Stimulated activated CD4-positive, alpha-beta T cell treated with anti-CD3 and anti-CD28 coated beads, Interleukin-1b, Interleukin-23, amount 100 ng/mL, for 4 hours (primary cell): ENCODE measurements around the gene SLC51B.
A peak's percentile ranks its signal among the peaks of the same experiment; 100 is the strongest.
"Not testable (repeated sequence)": the region's sequence is repeated elsewhere in the genome, so short reads cannot be mapped to it uniquely, and the experiment has no call there.

ENCODE experiments used
- DNase-seq, 2 donors: peaks; one replicate each; pipeline ENCODE4 v3.0.0-alpha.2; 2020; ENCODE audit warnings: low read depth in 2 of 2

SLC51B gene

GRCh38 chr15:65044724-65045481, at the start of gene SLC51B:
Gene SLC51B (plus strand): TSS chr15:65045387. CDS start chr15:65050005, 4,618 bp downstream.
- no peak for DNase-seq

DNA sequence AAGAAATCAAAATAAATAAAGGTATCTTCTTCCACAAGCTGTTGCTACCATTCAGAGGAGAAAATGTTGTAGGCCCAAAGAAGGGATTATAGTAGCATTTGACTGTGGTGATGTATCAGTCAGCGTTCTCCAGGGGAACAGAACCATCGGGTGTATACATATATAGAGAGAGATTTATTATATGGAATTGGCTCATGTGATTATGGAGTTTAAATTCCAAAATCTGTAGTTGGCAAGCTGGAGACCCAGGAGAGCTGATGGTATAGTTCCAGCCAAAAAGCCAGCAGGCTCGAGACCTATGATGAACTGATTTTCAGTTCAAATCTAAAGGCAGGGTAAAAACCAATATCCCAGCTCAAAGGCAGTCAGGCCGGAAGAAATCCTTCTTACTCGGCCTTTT, 48.1 kb upstream of the SLC51B start:
- DNase-seq = no peak

GRCh38 chr15:64997745-64998375, 47.3 kb upstream of the SLC51B start:
- DNase-seq = no peak

GRCh38 chr15:65004993-65005392, 40.2 kb upstream of the SLC51B start:
- DNase-seq = no peak

DNA sequence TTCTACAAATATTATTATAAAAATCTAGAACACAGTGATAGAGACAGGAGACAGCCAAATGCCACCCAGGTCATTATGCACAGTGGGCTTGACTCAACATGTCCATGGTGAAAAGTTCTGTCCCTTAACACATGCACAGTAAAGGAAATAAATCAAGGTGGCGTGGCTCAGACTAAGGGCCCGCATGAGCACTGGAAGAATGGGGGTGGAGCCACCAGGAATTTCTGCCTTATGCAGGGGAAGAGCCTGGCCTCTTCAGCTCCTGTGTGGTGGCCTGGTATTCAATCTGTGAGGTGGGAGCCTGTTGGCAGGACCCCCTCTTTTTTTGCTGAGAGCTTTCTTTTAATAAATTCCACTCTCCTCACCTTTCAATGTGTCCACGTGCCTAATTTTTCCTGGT, 38.3 kb upstream of the SLC51B start:
- DNase-seq = no peak

GRCh38 chr15:65008983-65009382, 36.2 kb upstream of the SLC51B start:
- DNase-seq = no peak

DNA sequence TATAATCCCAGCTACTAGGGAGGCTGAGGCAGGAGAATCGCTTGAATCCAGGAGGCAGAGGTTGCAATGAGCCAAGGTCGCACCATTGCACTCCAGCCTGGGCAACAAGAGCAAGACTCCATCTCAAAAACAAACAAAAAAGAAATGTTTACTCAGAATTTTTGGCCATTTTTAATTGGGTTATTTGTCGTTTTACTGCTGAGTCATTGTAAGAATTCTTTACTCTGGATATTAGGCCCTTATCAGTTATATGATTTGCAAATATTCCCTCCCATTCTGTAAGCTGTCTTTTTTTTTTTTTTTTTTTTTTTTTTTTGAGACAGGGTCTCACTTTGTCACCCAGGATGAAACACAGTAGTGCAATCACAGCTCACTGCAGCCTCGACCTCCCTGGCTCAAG, 34.0 kb upstream of the SLC51B start:
- DNase-seq = not testable (repeated sequence)

DNA sequence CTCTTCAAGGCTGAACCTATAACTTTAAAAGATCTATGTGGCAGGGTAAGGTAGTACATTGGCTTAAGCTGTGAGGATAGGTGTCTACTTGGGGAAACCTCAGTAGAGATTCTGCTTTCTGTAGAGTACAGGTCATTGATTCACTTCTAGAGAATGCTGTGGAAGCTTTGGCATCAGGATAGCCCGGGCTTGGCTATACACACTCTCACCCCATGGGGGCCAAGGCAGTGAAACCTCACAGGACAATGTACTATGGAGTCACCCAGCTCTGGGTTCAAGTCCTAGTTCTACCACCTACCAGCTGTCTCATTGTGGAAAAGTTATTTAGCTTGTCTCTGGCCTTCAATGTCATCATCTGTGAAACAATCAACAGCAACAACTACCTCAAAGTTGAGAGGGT, 24.8 kb upstream of the SLC51B start:
- no peak for DNase-seq

DNA sequence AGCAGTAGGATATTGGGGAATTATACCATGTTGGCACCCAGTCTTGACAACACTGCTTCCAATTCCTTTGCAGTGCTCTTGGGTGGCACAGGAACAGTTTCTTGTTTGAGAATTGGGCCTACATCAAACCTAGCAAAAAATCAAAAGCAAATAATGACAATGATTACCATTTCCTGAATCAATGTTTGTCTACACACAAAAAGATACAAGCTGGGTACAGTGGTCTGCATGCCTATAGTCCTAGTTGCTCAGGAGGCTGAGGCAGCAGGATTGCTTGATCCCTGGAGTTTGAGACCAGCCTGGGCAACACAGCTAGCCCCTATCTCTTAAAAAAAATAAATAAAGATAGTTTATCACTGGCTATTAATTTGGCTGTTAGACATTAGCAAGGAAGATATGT, 23.7 kb upstream of the SLC51B start:
- no peak for DNase-seq

DNA sequence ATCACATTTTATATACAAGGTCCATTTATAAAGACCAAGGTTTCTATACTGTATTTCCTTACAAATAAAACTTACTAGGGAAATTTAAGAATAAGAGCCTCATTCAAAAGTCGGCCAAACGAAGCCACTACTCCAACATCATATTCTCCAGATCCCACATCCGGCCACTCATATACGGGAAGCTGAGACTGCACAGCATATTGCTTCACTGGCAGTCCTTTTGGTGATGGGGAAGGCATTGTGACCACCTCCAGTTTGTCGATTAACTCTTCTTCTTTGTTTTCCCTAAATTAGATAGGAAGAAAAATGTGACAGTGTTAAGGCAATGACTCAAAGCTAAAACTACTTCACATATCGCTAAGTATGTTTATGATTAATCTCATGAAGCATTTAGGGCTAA, 18.4 kb upstream of the SLC51B start:
- DNase-seq = no peak

DNA sequence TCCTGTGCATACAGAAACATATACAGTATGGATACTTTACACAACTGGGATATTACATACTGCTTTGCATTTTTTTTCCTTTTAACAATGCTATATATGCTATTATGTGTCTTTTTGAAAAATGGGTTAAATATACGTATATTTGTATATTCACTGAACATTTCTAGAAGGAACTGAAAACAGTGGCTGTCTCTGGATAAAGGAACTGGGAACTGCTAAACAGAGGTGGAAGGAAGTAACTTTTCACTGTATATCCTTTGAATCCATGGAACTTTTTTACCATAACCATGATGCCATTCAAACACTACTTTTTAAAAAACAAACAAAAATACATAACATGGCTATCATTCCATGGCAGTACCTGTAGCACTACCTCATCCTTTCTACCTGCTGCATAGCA, 17.6 kb upstream of the SLC51B start:
- no peak for DNase-seq

GRCh38 chr15:65028338-65028737, 16.8 kb upstream of the SLC51B start:
- DNase-seq = no peak

GRCh38 chr15:65028921-65029735, 16.1 kb upstream of the SLC51B start, which contains the start of gene MTFMT:
Gene MTFMT (minus strand): TSS chr15:65029639. CDS start chr15:65029613, 26 bp downstream.
- peak; percentile 95 to 98 for DNase-seq

DNA sequence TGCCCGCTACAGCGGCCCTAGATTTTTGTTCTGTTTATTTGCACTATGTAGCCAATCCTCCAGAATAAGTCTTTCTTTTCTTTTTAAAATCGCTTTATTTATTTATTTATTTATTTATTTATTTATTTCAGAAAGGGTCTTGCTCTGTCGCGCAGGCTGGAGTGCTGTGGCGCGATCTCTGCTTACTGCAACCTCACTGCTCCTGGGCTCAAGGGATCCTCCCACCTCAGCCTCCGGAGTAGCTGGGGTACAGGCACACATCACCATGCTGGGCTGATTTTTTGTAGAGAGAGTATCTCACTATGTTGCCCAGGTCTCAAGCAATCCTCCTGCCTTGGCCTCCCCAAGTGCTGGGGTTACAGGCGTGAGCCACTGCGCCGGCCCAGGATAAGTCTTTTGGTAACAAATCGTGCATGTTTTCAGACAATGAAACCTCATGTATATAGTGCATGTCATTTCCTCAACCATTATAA, 15.4 kb upstream of the SLC51B start:
- DNase-seq = no peak

DNA sequence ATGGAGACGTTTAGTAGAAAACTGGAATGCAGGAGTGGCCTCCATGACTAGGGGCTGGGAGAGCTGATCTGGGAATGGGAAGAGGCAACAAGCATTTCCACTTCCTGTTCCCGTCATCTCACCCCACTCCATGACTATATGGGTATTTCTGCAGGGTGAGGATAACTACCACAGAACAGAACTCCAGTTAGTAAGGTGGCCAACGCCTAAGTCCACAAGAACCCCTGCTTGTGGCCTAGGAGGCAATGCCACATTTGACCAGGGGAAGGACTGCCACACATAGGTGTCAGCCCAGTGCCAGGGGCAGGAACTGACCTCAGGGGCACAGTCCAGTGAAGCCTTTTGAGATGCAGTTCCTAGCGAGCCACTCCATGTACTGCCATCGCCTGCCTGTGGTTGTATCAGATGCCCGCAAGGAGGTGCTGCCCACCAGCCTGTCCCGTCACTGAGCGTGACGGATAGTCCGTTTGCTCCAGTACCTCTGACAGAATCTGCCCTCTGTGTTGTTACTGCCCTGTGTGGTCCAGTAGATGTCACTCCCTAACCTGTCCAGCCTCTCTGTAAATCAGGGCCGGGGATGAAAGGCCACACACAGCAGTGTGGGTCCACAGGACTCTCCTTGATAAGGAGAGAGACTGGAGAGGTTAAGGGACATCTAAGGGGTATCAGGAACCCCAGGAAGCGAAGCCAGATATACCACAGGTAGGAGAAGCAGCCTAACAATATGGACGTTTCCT, 12.2 kb upstream of the SLC51B start:
- DNase-seq = peak; percentile 12 to 28

GRCh38 chr15:65033659-65034269, 11.4 kb upstream of the SLC51B start:
- DNase-seq = no peak

DNA sequence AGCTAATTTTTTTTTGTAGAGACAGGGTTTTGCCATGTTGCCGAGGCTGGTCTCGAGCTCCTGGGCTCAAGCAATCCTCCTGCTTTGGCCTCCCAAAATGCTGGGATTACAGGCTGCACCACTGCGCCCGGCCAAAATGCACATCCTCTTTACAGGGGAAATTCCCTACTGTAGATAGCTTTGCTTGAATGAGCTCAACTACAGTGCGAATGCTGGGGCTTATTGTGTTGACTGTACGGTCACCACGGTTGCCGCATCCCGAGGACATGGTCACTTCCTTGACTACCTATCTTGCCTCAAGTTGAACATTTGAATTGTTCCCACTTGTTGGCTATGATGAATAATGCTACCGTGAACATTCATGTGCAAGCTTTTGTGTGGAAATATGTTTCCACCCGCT, 10.5 kb upstream of the SLC51B start:
- DNase-seq = no peak

- DNase-seq = no peak
Observed at GRCh38 chr15:65037309-65037708, 7.9 kb upstream of the SLC51B start.

DNA sequence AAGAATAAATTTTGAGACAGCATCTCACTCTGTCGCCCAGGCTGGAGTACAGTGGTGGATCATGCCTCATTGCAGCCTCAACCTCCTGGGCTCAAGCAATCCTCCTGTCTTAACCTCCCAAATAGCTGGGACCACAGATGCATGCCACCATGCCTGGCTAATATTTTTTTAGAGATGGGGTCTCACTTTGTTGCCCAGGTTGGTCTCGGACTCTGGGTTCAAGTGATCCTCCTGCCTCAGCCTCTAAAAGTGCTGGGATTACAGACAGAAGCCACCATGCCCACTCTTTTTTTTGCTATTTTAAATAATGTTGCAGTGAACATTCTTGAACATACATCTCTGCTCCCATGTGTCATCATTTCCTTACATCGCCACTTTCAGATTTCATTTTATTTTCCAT, 6.8 kb upstream of the SLC51B start:
- no peak for DNase-seq

DNA sequence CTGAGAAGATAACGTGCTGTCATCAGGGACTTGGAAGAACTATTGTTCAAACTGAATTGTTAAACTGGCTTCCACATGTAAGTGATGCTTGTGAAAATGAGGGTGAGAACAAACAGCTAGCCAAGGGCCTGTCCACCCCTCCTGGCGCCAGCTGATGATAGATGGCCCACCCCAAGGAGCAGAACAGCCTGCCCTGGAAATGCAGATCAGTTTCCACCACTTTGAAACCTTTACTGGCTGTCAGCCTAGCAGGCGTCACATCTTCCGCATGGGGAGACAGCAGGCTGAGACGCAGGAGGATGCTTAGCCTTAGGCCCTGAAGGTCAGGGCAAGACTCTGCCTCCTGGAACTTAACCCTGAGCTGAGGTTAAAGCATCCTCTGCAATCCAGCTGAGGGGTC, 6.4 kb upstream of the SLC51B start:
- DNase-seq = no peak

GRCh38 chr15:65040461-65040860, 4.7 kb upstream of the SLC51B start:
- no peak for DNase-seq
